HS-27A (cell line): ENCODE measurements around the gene CFAP54.
"Not testable (repeated sequence)": the region's sequence is repeated elsewhere in the genome, so short reads cannot be mapped to it uniquely, and the experiment has no call there.

Experiments used
- DNase-seq: peaks from one replicate; pipeline ENCODE4 v3.0.0-alpha.2; 2012; ENCODE audit warnings: low read depth, missing footprints

The CFAP54 gene

DNA sequence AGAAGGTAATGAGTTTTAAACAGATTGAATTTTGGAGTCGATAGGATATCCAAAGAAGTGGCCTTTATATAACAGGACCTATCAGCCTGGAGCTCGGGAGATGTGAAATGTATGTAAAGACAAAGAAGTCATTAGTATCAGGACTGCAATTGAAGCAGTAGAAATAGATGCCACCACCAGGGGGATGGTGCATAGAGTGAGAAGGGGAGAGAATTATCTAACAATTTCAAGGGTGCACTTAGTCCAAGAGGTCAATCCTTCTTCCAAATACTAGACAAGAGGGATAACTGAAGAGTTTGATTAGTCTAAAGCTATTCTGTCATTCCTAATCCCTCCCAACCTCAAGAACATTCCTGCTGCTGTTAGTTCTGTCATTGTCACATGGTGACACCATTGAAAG is 127.8 kb downstream of the CFAP54 start:
- DNase-seq = no peak

DNA sequence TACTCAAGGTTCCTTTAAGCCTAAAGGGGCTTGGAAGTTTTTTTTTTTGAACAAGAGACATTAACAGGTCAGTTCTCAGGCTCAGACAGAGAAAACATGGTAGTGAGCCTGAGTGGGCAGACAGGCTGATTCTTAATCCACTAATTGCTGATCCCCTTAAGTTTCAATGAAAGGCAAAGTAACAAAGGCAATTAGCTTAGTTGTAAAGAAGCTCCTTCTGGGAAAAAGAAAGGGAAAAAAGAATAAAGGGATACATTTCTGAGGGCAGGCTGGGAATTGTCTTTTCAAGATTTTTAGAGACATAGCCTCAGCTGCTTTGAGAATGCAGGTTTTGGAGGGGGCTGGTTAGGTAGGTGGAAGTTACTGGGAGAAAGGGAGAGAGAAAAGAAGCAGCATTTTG is 133.8 kb downstream of the CFAP54 start:
- DNase-seq = no peak

- DNase-seq = no peak
Measured at GRCh38 chr12:96623656-96624217, 134.4 kb downstream of the CFAP54 start.

- no peak for DNase-seq
Measured at GRCh38 chr12:96635844-96636243, 146.5 kb downstream of the CFAP54 start.

- DNase-seq = no peak
Measured at GRCh38 chr12:96636895-96637294, 147.5 kb downstream of the CFAP54 start.

GRCh38 chr12:96648923-96649322 is 159.5 kb downstream of the CFAP54 start:
- no peak for DNase-seq

- no peak for DNase-seq
Measured at GRCh38 chr12:96652870-96653269, 163.5 kb downstream of the CFAP54 start.

- DNase-seq = no peak
Measured at GRCh38 chr12:96658075-96658474, 168.7 kb downstream of the CFAP54 start.

- no peak for DNase-seq
Measured at GRCh38 chr12:96669786-96670185, 180.4 kb downstream of the CFAP54 start.

DNA sequence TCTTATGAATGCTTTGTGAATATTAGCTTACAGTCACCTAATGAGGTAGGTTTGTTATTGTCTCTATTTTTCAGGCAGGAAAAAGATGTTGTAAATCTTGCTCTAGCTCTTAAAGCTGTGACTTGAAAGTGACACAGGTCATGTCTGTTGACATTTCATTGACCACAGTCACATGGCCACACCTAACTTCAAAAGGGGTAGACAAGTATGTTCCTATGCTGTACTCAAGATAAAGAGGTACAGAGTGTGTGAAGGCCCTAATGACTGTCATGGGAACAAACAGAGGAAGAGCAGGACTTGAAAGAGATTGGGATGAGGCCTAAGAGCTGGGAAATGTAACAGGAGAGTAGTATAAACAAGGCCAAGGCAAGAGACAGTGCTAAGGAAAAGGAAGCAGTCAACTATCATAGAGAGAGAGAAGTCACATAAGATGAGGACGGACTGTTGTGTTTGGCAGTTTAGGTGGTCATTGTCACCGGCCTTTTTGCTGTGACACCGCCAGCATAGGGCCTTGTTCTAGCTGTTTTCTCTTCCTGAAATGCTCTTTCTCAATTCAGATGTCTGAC is 181.0 kb downstream of the CFAP54 start:
- DNase-seq = no peak

DNA sequence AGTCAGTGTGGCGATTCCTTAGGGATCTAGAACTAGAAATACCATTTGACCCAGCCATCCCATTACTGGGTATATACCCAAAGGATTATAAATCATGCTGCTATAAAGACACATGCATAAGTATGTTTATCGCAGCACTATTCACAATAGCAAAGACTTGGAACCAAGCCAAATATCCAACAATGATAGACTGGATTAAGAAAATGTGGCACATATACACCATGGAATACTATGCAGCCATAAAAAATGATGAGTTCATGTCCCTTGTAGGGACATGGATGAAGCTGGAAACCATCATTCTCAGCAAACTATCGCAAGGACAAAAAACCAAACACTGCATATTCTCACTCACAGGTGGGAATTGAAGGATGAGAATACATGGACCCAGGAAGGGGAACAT is 186.1 kb downstream of the CFAP54 start:
- not testable (repeated sequence) for DNase-seq

DNA sequence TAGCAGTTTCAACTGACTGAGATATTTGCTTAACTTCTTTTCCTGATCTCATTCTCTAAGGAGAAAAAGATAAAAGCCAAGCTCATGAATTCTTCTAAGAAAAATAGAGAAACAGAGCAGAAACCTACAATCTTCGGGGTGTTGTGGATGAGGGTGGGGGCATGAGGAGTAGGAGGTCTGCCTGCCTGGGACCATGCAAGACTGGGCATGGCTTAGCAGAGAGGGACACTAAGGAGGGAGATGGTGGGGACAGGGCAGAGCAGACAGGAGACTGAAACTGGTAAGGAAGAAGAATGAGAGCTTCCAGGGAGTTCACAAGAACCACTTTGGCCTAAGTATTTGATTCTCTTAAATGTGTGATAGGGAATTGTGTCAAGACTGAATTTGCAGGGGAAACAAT is 188.0 kb downstream of the CFAP54 start:
- DNase-seq = no peak

- no peak for DNase-seq
Measured at GRCh38 chr12:96687719-96688118, 198.3 kb downstream of the CFAP54 start.

GRCh38 chr12:96698521-96698920 is 209.1 kb downstream of the CFAP54 start:
- no peak for DNase-seq

- no peak for DNase-seq
Measured at GRCh38 chr12:96698965-96699364, 209.6 kb downstream of the CFAP54 start.

DNA sequence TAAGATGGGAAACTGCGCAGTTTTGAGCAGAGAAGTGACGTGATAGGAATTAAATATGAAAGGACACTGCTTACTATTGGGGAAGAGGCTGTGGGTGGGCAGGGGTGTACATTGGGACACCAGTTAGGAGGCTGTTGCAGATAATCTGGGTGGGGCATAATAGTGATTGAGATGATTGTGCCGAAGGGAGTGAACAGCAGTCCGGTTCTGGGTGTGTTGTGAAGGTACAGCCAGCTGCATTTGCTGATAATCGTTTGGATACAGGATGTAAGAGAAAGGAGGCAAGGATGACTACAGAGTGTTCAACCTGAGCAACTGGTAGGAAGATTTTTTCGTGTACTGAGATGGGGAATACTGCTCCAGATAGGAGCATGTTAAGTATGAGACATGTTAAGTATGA is 212.5 kb downstream of the CFAP54 start:
- DNase-seq = no peak

DNA sequence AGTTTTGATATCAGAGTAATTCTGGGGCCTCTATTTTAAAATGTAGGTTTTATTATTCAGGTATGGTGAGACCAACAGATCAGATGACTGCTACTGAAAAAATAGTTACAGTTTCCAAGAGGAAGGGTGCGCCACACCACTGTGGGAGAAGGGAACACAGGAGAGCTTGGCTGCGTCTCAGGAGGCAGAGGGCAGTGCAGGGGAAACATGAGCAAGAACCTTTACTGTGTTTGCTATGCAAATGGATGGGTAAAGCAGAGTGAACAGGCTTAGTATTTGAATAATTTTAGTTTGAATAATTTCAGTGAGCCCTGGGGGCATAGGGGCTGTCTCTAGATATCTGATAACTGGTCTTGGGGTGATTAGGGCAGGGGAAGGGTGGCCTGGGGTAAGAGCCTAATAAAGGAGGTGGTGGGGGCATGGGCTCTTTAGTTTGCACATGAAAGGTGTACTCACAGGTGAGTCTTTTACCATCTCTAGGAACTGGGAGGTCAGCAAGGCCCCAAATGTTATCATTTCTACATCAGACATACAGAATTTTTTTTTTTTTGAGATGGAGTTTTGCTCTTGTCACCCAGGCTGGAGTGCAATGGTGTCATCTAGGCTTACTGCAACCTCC is 220.9 kb downstream of the CFAP54 start:
- DNase-seq = no peak

- DNase-seq = no peak
Measured at GRCh38 chr12:96711364-96711763, 222.0 kb downstream of the CFAP54 start.

DNA sequence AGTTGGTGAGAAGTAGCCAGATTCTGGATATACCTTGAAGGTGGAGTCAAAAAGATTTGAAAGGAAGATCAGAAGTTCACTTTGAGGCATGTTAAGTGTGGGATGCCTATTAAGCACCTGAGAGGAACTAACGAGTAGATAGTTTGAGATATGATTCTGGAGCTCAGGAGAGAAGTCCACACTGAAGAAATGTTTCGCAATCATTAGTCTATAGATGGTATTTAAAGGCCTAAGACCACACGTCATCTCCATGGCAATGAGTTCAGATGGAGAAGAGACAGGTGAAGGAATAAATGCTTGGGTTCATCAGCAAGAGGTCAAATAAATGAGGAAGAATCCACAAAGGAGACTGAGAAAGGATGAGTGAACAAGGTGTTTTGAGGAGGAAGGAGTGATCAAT is 224.8 kb downstream of the CFAP54 start:
- DNase-seq = no peak

DNA sequence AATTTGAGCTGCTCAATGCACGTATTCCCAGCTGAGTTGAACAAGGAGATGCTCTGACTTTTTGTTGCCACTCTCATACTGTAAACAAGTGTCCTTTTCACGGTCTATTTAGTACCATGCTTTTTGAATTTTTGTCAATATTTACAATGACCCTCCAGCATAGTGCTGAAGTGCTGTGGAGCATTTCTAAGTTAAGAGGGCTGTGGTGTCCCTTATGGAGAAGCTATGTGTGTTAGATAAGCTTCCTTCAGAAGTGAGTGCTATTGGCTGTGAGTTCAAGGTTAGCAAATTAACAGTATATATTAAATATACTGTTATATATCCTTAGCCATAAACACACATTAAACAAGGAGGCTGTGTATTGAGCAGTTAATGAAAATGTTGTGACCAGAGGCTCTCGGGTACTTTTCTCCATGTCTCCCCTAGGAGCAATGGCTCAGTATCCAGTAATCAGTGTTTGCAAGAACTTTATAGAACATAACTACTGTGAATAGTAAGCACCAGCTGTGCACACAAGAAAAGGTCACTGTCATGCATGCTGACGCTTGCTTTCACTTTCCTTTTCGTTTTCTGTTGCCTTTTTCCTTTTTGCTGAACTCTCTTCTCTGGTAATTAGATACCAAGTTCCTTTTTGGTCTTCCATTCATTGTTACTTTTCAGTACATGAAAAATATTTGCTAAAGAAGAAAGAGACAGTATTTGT is 230.4 kb downstream of the CFAP54 start:
- DNase-seq = no peak

DNA sequence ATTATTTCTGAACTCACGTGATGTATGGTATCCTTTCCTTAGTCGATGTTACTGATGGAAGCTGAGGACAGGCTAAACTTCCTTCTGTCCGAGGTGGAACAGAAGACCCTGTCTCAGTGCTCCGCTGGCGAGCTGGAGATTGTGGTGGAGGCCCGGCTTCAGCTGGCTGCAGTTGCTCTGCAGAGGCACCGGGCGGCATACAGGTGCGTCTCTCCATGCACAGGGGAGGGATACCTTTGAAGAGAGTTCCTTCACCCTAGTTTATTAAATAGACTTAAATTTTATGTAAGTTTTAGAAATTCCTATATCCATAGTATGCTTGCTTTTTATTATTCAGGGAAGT is 231.0 kb downstream of the CFAP54 start:
- no peak for DNase-seq

DNA sequence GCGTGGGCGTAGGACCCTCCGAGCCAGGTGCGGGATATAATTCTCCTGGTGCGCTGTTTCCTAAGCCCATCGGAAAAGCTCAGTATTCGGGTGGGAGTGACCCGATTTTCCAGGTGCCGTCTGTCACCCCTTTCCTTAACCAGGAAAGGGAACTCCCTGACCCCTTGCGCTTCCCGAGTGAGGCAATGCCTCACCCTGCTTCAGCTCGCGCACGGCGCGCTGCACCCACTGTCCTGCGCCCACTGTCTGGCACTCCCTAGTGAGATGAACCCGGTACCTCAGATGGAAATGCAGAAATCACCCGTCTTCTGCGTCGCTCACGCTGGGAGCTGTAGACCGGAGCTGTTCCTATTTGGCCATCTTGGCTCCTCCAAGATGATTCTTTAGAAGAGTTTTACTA is 240.1 kb downstream of the CFAP54 start:
- not testable (repeated sequence) for DNase-seq

DNA sequence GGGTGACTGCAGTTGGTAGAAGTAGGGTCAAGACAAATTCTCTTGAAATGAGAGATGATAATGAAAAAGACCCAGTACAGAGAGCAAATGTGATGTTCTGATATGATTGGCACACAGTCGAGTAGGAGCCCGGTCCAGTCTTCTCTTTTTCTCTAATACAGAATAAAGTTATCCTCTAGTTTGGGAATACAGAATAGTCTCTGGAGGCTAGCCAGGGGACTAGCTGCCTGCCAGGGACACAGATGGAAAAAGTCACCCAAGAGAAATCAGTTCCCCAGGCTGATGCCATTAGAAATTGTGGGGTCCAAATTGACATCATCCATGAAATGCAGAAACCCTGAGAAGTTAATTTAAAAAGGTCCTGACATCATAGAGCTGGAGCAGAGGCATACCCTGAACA is 240.5 kb downstream of the CFAP54 start:
- no peak for DNase-seq

GRCh38 chr12:96743606-96744005 is 254.2 kb downstream of the CFAP54 start:
- DNase-seq = no peak
